Myocyte (in vitro differentiated cells): Measurements from ENCODE around the gene AOAH. TPM values are rescaled to one million over a fixed set of nuclear protein-coding genes. Genes with fewer than 3 reads are reported as not detected.
"Not testable (repeated sequence)": the region's sequence is repeated elsewhere in the genome, so short reads cannot be mapped to it uniquely, and the experiment has no call there.

Source experiments
- DNase-seq: peaks from one replicate; pipeline ENCODE4 v3.0.0-alpha.2; 2012; ENCODE audit warnings: low read depth
- total RNA-seq: library from RNA; depleted of rRNA; stranded (reverse); fragments of >200 nt; gene quantifications from 2 replicates; pipeline ENCODE4 v1.2.3, GENCODE V29; 2014

The AOAH gene
- total RNA-seq, 1 donor from 2014 or later = not detected

DNA sequence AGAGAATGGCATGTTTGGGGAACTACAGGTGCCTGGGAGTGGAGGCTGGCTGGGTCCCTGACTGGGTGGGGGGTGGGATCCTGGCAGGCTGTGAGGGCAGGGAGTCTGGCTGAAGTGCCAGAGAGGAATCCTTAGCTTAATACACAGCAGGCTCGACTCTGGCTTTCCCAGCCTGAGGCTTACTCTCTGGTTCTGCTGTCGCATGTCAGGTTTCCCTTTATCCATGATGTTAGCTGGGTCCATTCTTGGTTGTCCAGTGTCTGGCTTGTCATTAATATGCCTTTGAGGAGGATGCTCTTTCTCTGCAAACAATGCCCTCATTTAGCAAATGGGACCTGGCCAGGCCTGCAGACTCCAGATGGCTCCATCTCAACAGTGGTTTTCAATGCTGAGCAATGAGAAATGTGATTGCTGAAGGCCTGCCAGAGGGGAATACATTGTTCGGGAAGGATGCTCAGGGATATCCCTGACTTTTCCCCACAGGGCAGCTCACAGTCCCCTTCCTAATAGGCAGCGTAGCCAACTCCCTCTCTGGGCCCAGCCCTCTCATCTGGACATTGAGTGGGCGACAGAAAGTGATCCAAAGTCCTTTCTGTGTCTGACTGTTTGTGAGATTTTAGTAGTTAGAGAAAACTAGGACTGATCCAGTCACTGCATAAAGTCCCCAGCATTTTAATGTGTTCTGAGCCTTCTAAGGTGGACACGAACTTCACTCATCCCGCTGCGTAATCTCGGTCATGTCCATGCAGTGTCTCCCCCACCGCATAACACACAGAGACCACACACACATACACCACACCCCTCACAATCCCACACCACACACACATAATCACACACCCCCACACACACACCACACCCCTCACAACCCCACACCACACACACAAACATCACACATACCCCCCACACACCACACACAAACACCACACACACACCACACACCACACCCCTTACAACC is 209.7 kb downstream of the AOAH start:
- no peak for DNase-seq

DNA sequence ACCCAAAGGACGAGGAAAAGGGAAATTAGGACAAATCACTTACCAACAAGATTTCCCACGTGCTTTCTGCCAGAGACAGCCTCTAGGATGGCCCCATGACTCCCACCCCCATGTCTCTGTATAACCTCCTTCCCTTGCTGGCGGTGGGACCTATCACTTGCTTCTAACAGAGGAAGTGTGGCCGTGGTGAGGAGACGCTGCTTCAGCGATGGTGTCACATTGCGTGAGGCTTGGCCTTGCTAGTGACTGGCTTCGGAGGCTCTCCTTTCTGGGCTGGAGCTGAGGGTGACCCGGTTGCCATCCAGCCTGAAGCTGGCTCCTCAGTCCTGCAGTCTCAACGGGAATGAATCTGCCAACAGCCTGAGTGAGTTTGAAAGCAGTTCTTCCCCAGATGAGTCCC is 210.9 kb downstream of the AOAH start:
- DNase-seq = no peak

DNA sequence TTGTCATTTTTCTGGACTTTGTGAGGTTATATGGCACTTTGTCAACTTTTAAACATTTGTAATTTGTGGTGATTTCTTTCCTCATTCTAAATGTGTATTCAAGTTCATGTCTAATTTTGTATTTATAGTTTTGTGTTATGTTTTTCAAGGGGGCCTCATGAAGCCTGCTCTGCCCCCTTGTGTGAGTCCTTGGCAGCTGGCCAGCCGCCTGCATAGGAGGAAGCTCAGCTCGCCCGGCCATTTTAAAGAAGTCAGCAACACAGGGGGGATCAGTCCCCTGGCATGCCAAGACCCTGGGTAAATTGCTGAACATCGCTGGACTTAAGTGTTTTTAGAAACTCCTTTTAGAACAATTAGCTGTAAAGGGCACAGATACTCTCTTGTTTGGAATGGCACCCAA is 211.7 kb downstream of the AOAH start:
- DNase-seq = no peak

DNA sequence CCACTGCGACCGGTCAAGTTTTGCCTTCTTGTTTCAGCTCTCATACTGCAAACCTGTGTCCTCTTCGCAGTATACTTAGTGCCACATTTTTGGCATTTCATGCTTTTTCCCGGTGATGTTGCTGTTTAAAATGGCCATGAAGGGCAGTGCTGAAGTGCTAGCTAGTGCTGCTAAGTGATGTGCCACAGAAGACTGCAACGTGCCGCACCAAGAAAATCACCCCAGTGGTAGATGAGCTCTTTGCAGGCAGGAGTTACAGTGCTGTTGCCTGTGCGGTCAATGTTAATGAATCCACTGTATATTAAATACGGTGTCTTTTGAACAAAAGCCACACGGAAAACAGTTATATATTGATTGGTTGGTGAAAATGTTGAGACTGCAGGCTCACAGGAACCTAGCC is 214.3 kb downstream of the AOAH start:
- DNase-seq = no peak

DNA sequence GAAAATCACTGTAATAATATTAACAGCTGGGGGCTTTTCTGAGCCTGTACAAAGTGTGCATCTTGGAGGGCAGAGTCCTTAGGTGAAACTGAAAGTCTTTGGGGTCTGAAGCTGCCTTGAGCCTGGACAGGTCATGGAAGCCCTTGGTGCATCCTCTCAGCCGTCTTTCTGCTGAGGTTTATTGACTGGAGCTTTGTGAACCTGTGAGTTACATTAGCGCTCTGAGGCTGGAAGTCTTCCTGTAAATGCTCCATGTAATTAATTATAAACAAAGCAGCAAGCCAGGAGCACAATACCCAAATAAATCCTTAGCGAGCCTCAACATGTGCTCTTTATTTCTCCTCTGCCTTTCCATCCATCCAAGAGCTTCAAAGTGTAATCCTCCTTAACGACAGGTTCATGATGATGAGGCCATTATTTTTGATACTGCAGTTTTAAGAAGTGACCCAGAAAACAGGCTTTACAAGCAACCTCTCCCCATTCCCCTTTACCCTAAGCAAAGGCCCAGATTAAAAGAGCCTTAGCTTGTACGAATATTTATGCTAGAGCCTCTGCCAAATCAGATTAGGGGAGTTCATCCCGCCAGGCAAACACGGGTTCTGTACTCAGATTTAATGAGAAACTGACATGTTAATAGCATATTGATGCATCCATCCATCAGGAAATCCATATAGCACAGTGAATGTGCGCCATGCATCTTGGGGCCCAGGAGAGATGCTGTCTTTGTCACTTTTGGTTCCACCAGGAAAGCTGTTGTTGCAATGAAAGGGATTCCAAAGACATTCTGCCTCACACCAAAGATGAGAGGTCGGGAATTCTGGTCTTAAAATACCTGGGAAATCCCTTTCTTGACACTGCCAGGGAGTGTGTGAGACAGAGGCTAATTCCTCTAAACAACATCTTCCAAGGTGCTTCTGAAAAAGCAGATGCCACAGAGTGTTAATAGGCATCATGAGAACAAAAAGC is 216.5 kb downstream of the AOAH start:
- DNase-seq = no peak

DNA sequence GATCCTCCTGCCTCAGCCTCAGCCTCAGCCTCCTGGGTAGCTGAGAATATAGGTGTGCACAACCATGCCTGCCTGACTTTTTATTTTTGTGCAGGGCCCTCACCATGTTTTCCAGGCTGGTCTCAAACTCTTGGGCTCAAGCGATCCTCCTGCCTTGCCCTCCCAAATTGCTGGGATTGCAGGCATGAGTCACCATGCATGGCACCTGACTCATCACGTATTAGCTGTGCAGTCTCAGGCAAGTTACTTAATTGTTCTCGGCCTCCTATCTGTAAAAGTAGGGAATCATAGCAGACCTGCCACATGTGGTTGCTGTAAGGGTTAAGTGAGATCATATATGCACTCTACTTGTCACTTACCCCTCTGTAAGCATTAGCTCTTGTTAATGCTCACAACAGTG is 217.5 kb downstream of the AOAH start:
- no peak for DNase-seq

DNA sequence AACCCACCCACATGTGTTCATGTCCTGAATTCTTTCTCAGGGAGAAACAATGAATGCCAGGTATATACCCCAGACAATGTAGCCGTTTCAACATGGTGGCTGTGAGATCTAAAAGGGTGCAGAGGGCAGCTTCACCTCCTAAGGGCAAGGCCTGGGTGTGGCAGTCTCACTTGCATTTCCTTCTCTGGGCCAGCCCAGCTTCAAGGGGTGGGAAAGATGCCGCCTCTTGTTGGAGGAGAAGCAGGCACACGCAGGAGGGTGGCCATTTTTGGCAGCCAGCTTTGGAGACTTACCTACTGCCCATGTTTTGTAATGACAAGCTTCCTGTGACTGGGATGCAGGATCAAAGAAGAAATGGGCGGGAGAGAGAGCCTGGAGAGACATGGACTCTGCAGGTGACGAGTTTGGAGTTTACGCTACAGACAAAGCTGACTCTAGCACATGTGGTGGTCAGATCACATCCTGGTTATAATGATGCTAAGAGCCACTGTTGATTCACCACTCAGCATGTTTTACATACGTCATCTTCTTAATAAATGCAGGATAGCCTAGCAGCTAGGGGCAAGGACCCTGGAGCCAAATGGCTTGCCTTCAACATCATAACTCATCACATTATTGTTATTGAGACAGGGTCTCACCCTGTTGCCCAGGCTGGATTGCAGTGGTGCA is 218.0 kb downstream of the AOAH start:
- no peak for DNase-seq

DNA sequence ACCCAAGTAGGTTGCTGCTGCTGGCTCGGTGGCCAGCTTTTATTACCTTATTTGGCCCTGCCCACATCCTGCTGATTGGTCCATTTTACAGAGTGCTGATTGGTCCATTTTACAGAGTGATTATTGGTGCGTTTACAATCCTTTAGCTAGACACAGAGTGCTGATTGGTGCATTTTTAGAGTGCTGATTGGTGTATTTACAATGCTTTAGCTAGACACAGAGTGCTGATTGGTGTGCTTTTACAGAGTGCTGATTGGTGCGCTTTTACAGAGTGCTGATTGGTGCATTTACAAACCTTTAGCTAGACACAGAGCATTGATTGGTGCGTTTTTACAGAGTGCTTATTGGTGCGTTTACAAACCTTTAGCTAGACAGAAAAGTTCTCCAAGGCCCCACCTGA is 219.7 kb downstream of the AOAH start:
- not testable (repeated sequence) for DNase-seq

DNA sequence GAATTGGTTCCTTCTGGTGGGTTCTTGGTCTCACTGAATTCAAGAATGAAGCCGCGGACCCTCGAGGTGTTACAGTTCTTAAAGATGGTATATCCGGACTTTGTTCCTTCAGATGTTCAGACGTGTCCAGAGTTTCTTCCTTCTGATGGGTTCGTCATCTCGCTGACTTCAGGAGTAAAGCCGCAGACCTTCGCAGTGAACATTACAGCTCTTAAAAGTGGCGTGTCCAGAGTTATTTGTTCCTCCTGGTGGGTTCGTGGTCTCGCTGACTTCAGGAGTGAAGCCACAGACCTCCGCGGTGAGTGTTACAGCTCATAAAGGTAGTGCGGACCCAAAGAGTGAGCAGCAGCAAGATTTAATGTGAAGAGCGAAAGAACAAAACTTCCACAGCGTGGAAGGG is 220.1 kb downstream of the AOAH start:
- DNase-seq = not testable (repeated sequence)

DNA sequence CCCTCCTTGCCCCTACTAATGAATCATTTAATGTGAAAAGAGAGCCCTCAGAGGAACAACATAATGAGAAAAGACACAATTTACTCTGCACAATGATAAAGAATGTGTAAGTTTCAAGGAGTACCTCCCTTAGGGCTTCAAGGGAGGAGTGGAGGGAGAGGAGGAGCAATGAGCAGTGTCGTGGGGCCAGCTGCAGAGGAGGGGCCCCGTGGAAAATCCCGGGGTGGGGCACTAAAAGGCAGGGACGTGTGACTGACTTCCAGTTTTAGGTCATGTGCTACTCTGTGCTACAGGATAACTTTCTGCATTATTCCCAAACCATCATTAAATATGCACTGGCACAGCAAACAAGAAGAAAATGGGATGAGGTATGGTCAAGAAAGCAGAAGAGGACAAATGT is 226.5 kb downstream of the AOAH start:
- DNase-seq = no peak

DNA sequence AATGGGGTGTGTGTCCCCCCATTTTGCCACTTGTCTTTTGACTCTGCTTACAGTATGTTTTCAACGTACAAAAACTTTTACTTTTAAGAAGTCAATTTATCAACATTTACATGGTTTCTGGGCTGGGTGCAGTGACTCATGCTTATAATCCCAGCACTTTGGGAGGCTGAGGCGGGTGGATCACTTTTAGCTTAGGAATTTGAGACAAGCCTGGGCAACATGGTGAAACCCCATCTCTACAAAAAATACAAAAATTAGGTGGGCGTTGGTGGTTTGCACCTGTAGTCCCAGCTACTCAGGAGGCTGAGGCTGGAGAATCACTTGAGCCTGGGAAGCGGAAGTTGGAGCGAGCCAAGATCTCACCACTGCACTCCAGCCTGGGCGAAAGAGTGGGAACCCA is 227.1 kb downstream of the AOAH start:
- peak; percentile 15 for DNase-seq

DNA sequence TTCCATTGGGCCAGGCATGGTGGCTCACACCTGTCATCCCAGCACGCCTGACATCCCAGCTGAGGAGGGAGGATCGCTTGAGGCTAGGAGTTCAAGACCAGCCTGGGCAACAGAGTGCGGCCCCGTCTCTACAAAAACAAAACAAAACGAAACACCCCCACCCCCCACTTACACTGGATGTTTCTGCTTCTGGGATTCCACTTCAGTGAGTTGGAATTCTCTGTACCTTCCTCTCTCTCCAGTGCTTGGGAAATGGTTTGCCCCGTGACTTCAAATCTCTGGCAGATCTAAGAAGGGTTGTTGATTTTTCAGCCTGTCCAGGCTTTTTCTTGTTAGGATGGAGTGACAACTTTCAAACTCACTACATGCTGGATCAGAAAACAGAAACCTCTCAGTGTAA is 227.7 kb downstream of the AOAH start:
- DNase-seq = no peak

DNA sequence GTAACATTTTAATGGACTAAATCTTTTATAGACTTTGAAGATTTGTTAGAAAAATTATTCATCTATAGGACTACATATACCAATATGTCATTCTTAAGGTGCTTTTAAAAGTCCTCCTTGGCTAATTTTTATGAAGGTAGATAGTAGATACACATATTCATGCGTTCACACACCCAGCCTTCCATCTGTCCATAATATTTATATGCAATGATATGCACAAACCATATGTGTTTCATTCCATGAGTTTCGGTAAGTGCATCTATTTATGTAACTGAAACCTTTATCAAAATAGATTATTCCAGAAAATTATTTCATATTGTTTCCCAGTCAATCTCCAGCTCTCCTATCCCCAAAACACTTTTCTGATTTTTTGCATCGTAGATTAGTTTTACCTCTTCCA is 233.0 kb downstream of the AOAH start:
- DNase-seq = no peak

DNA sequence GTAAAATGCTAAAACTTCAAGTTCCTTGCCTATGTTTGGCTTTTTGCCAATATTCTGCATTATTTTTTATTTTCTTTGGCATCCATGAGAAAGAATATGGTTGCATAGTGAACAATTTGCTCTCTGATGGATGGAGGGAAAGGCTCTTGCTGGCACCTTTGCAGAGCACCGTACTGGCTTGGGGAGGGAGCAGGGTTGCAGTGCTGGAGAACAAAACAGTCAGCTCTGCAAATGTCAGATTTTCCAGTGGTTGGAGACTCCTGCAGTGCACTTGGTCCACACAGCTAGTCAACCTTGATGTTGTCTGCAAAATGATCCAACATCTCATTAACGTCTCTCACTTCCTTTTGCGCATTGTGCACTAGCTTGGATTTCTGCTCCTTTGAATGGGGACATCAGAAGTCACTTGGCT is 233.9 kb downstream of the AOAH start:
- DNase-seq = no peak

DNA sequence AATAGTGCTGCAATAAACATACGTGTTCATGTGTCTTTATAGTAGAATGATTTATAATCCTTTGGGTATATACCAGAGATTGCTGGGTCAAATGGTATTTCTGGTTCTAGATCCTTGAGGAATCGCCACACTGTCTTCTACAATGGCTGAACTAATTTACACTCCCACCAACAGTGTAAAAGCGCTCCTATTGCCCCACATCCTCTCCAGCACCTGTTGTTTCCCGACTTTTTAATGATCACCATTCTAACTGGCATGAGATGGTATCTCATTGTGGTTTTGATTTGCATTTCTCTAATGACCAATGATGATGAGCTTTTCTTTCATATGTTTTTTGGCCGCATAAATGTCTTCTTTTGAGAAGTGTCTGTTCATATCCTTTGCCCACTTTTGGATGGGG is 235.6 kb downstream of the AOAH start:
- not testable (repeated sequence) for DNase-seq

DNA sequence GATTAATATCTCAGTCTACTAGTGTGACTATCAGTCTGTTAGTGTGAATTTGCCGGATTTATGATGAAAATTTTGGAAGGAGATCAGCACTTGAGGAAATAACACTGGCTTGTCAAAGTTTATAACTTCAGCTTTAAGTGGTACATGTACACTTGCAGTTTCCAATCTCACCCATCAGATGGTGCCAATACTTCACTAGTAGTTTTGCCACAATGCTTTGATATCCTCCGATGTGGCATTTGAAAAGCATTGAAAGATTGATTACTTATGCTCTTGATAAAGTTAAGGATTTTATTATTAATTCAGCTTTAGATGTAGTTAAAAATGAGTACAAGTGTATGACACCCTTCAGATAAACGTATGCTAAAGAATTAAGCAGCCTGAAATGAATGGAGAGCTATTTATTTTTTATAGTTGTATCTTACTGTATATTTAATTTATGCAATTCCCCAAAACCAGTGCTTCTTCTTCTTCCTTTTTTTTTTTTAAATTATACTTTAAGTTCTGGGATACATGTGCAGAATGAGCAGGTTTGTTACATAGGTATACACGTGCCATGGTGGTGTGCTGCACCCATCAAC is 236.4 kb downstream of the AOAH start:
- peak; percentile 79 for DNase-seq

DNA sequence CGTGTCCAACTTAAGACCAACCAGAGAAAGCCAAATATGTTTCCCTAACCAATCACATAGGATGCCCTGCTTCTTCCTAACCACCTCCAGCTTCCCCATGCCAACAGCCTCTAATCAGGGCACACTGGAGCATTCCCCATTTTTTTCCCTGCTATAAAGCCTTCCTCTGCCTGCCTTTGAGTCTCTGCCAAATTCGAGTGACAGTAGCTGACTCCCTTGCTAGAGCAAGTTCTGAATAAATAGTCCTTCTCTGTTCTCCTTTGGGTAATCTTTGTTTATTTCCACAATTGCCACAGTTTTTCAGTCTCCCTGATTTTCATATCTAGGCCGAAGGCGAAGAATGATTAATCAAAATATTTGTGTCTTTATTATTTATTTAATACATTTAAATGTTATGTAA is 238.0 kb downstream of the AOAH start:
- DNase-seq = no peak

DNA sequence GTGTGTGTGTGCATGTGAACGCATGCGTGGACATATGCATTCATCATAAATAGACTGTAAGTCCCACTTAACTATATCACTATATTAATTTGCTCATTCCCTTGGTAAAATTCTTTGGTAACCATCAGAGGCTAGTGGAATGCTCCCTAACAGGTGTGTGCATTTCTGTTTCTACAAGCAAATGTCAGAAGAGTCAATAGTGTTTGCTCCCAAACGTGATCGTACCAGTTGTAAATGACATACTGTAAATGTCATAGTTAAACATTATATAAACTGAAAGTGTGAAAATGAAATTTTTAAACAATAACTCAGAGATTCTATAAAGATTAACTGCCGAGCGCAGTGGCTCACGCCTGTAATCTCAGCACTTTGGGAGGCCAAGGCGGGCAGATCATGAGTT is 240.0 kb downstream of the AOAH start:
- DNase-seq = no peak

DNA sequence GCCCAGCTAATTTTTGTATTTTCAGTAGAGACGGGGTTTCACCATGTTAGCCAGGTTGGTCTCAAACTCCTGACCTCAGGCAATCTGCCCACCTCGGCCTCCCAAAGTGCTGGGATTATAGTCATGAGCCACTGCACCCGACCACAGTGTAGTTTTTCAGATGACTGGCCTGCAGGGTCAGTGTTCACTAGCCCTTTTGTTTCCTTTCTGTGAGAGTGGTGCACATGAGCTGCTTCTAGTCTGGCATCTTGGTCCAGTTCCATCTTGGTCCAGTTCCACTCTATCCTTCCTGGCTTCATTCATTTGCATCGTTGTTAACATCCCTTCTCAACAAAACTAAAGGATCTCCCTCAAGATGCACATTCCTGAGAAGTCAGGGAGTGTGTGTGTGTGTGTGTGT is 240.4 kb downstream of the AOAH start:
- DNase-seq = not testable (repeated sequence)

DNA sequence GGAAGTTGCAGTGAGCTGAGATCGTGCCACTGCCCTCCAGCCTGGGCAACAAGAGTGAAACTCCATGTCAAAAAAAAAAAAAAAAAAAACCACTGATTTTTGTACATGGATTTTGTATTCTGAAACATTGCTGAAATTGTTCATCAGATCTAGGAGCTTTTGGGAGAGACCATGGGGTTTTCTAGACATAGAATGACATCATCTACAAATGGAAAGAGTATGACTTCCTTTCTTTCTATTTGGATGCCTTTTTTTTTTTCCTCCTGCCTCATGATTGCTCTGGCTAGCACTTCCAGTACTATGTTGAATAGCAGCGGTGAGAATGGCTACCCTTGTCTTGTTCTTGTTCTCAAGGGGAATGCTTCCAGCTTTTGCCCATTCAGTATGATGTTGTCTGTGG is 245.5 kb downstream of the AOAH start:
- DNase-seq = no peak

DNA sequence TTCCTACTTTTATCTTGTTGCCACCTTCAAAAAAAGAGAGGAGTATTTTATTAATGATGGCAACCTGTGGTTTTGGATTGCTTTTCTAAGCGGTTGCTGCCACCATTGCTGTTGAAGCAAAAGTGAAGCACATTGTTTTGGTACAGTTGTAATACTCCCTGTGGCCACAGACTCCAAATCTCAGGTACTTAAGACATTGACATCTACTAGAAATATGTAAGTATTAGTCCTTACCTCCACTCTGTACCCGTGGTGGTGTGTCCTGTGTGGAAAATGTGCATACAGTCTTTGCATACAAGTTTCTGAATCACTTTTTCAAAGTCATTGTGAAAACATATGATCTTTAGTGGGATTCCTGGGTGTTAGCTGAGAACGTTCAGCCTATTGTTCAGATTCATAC is 248.9 kb downstream of the AOAH start:
- no peak for DNase-seq
